IMR-90 (cell line): ENCODE results near the gene RERE. TPM values are rescaled to one million over a fixed set of nuclear protein-coding genes. Genes with fewer than 3 reads are reported as not detected.

Experiments
- ATAC-seq: fragments of 200-7000 bp; cut with Tn5 transposase; 2 replicates; pipeline ENCODE4 v1.9.1; 2020; ENCODE audit warnings: low read depth, mild to moderate bottlenecking, moderate library complexity
- BruUV-seq: library from RNA; stranded (reverse); fragments of 400-500 nt; replicated peaks from 2 replicates; lab custom pipeline; 2021; lab: Mats Ljungman, UMichigan
- CTCF ChIA-PET: fragments of 300-600 bp; formaldehyde crosslinking; extraction: SDS; loops from one replicate; lab custom pipeline; 2021; ENCODE audit warnings: antibody characterized with exemption; lab: Yijun Ruan, JAX
- POLR2A ChIA-PET: fragments of 300-600 bp; sonication (Branson Sonifier 250); formaldehyde crosslinking; loops from one replicate; lab custom pipeline; 2022; ENCODE audit warnings: antibody characterized with exemption; ENCODE audit not compliant: unreplicated experiment; lab: Charles Lee
- DNase-seq: peaks from one replicate; pipeline ENCODE4 v3.0.0; 2013
- H2AFZ ChIP-seq: replicated peaks from 2 replicates; pipeline ENCODE3; 2013; ENCODE audit warnings: low read length, mild to moderate bottlenecking; ENCODE audit not compliant: poor library complexity
- H2AK5ac ChIP-seq: 2 replicates; pipeline ENCODE4 v1.6.1; 2013; ENCODE audit warnings: low read depth, low read length, inconsistent platforms
- H2AK9ac ChIP-seq: replicated peaks from 2 replicates; pipeline ENCODE3; 2013; ENCODE audit warnings: mild to moderate bottlenecking, low read depth, low read length, moderate library complexity; ENCODE audit not compliant: poor library complexity
- H2BK120ac ChIP-seq: 2 replicates; pipeline ENCODE4 v1.6.1; 2013; ENCODE audit warnings: low read depth, low read length, inconsistent platforms
- H2BK15ac ChIP-seq: 3 replicates; pipeline ENCODE4 v1.6.1; 2013; ENCODE audit warnings: low read depth, low read length, inconsistent platforms
- H2BK20ac ChIP-seq: 2 replicates; pipeline ENCODE4 v1.6.1; 2013; ENCODE audit warnings: low read depth, mild to moderate bottlenecking, inconsistent platforms, low read length, moderate library complexity
- H2BK5ac ChIP-seq: 2 replicates; pipeline ENCODE4 v1.6.1; 2013; ENCODE audit warnings: mild to moderate bottlenecking, low read depth, low read length, inconsistent platforms; ENCODE audit not compliant: poor library complexity, severe bottlenecking
- H3K14ac ChIP-seq: replicated peaks from 2 replicates; pipeline ENCODE4 v1.6.1; 2013; ENCODE audit warnings: low read depth, low read length, inconsistent platforms
- H3K18ac ChIP-seq: 2 replicates; pipeline ENCODE4 v1.6.1; 2013; ENCODE audit warnings: low read depth, low read length, control low read depth
- H3K23ac ChIP-seq: 2 replicates; pipeline ENCODE4 v1.6.1; 2013; ENCODE audit warnings: low read depth, low read length, inconsistent platforms
- H3K27ac ChIP-seq: 2 replicates; pipeline ENCODE4 v1.5.1; 2013; ENCODE audit warnings: mild to moderate bottlenecking, control low read depth, low read length; ENCODE audit not compliant: insufficient read depth
- H3K27me3 ChIP-seq: 2 replicates; pipeline ENCODE4 v1.6.1; 2013; ENCODE audit warnings: low read length; ENCODE audit not compliant: control insufficient read depth, insufficient read depth
- H3K36me3 ChIP-seq: 2 replicates; pipeline ENCODE4 v1.6.1; 2013; ENCODE audit warnings: low read length, mixed read lengths; ENCODE audit not compliant: control insufficient read depth, insufficient read depth
- H3K4ac ChIP-seq: 2 replicates; pipeline ENCODE4 v1.6.1; 2013; ENCODE audit warnings: low read depth, low read length, inconsistent platforms
- H3K4me1 ChIP-seq: 2 replicates; pipeline ENCODE4 v1.6.1; 2013; ENCODE audit warnings: low read length, mixed read lengths; ENCODE audit not compliant: control insufficient read depth, insufficient read depth
- H3K4me2 ChIP-seq: 2 replicates; pipeline ENCODE4 v1.6.1; 2013; ENCODE audit warnings: low read depth, mild to moderate bottlenecking, control low read depth, low read length, moderate library complexity
- H3K4me3 ChIP-seq: 2 replicates; pipeline ENCODE4 v1.5.1; 2013; ENCODE audit warnings: low read depth, mild to moderate bottlenecking, control low read depth, low read length, moderate library complexity; ENCODE audit not compliant: insufficient read depth
- H3K56ac ChIP-seq: 2 replicates; pipeline ENCODE4 v1.6.1; 2013; ENCODE audit warnings: low read length, inconsistent platforms; ENCODE audit not compliant: insufficient read depth; ENCODE audit errors: extremely low read depth
- H3K79me1 ChIP-seq, 2 experiments: 2 replicates each; pipeline ENCODE4 v1.6.1; 2013; ENCODE audit warnings: low read length in 2 of 2, inconsistent platforms in 1 of 2, low read depth in 1 of 2
- H3K9ac ChIP-seq: 2 replicates; pipeline ENCODE4 v1.6.1; 2013; ENCODE audit warnings: low read depth, low read length, control low read depth
- H3K9me1 ChIP-seq: 2 replicates; pipeline ENCODE4 v1.6.1; 2013; ENCODE audit warnings: low read length, inconsistent platforms; ENCODE audit not compliant: insufficient read depth
- H3K9me3 ChIP-seq: 2 replicates; pipeline ENCODE4 v1.6.1; 2013; ENCODE audit warnings: low read length; ENCODE audit not compliant: control insufficient read depth, insufficient read depth
- H4K20me1 ChIP-seq: 2 replicates; pipeline ENCODE4 v1.6.1; 2013; ENCODE audit warnings: low read length, inconsistent platforms; ENCODE audit not compliant: insufficient read depth
- H4K5ac ChIP-seq: 2 replicates; pipeline ENCODE4 v1.6.1; 2013; ENCODE audit warnings: mild to moderate bottlenecking, low read depth, low read length, control low read depth
- H4K8ac ChIP-seq, 2 experiments: 2 replicates each; pipeline ENCODE4 v1.6.1; 2013; ENCODE audit warnings: low read depth in 2 of 2, low read length in 2 of 2, control low read depth in 1 of 2, inconsistent platforms in 1 of 2
- H4K91ac ChIP-seq: 2 replicates; pipeline ENCODE4 v1.6.1; 2013; ENCODE audit warnings: low read depth, low read length, inconsistent platforms; ENCODE audit not compliant: insufficient read depth
- BHLHE40 ChIP-seq: fragments of 150-350 bp; IDR thresholded peaks from 2 replicates; pipeline ENCODE4 v1.6.1; 2016; ENCODE audit warnings: mild to moderate bottlenecking, low read depth, low read length
- CEBPB ChIP-seq: IDR thresholded peaks from 2 replicates; pipeline ENCODE4 v1.6.1; 2012; ENCODE audit warnings: low read depth, low read length, improper control_type of control experiment
- CHD1 ChIP-seq: IDR thresholded peaks from 2 replicates; pipeline ENCODE4 v1.6.1; 2012; ENCODE audit warnings: low read depth, low read length, improper control_type of control experiment
- CTCF ChIP-seq: conservative IDR thresholded peaks from 2 replicates; pipeline ENCODE4 v1.5.1; 2012; ENCODE audit warnings: mild to moderate bottlenecking, low read depth, low read length, improper control_type of control experiment
- FOS ChIP-seq: fragments of 150-350 bp; IDR thresholded peaks from 2 replicates; pipeline ENCODE4 v1.6.1; 2016; ENCODE audit warnings: low read depth, low read length
- MAFK ChIP-seq: IDR thresholded peaks from 2 replicates; pipeline ENCODE4 v1.6.1; 2012; ENCODE audit warnings: low read depth, low read length, improper control_type of control experiment
- MAZ ChIP-seq: IDR thresholded peaks from 2 replicates; pipeline ENCODE4 v1.6.1; 2012; ENCODE audit warnings: low read depth, mild to moderate bottlenecking, low read length, improper control_type of control experiment, moderate library complexity, borderline replicate concordance
- NFE2L2 ChIP-seq: fragments of 150-350 bp; IDR thresholded peaks from 2 replicates; pipeline ENCODE4 v1.6.1; 2016; ENCODE audit warnings: low read depth, mild to moderate bottlenecking, low read length
- POLR2A ChIP-seq: IDR thresholded peaks from 2 replicates; pipeline ENCODE4 v1.6.1; 2012; ENCODE audit warnings: mild to moderate bottlenecking, low read depth, low read length
- RAD21 ChIP-seq: IDR thresholded peaks from 2 replicates; pipeline ENCODE4 v1.6.1; 2012; ENCODE audit warnings: low read length, improper control_type of control experiment
- RCOR1 ChIP-seq: IDR thresholded peaks from 2 replicates; pipeline ENCODE4 v1.6.1; 2012; ENCODE audit warnings: mild to moderate bottlenecking, low read length, improper control_type of control experiment; ENCODE audit not compliant: insufficient replicate concordance
- RFX5 ChIP-seq: IDR thresholded peaks from 2 replicates; pipeline ENCODE4 v1.8.0; 2012; ENCODE audit warnings: low read depth, mild to moderate bottlenecking, low read length, moderate library complexity
- SMC3 ChIP-seq: fragments of 150-350 bp; IDR thresholded peaks from 2 replicates; pipeline ENCODE4 v1.6.1; 2016; ENCODE audit warnings: low read depth, mild to moderate bottlenecking, antibody characterized with exemption, low read length, moderate library complexity
- WGBS, 2 experiments: methylation state at CpG; one replicate each; pipeline versions ENCODE4 v1.1.5 to v1.1.7; 2013; ENCODE audit warnings: missing lambda C conversion rate in 2 of 2; ENCODE audit not compliant: insufficient read length in 1 of 2; ENCODE audit errors: extremely low coverage in 2 of 2; 5-methylcytosine and 5-hydroxymethylcytosine counted together
- dilution Hi-C: fragments of 300-500 bp; cut with HindIII; formaldehyde crosslinking; loops from one replicate; pipeline ENCODE4 v1.14.3; 2018; ENCODE audit warnings: low sequenced_read_pairs; ENCODE audit not compliant: unreplicated experiment
- in situ Hi-C: fragments of 300-500 bp; cut with MboI; formaldehyde crosslinking; loops from 3 replicates; pipeline ENCODE4 v1.14.3; 2019; ENCODE audit warnings: low sequenced_read_pairs, inconsistent platforms, mixed read lengths
- intact Hi-C: fragments of 100-400 bp; cut with micrococcal nuclease; formaldehyde crosslinking; loops from 2 replicates; pipeline ENCODE4 v1.10.0; 2022
- polyA plus RNA-seq, 3 experiments: library from polyadenylated mRNA; depleted of rRNA; stranded (reverse); fragments of >200 nt; gene quantifications; 2 replicates each; pipeline ENCODE4 v1.2.3, GENCODE V29; 2012; ENCODE audit warnings: low replicate concordance in 1 of 3
- total RNA-seq: library from RNA; depleted of rRNA; stranded (reverse); fragments of >200 nt; gene quantifications from 2 replicates; pipeline ENCODE4 v1.2.3, GENCODE V29; 2012
- TF ChIP-seq, protein P1 (sequence below): fragments of 150-350 bp; IDR thresholded peaks from 2 replicates; pipeline ENCODE4 v1.6.1; 2016; ENCODE audit warnings: low read depth, mild to moderate bottlenecking, low read length, moderate library complexity, borderline replicate concordance

Gene RERE
- total and polyA plus RNA-seq, 2 of the 4 experiments (the other 2 are of a cell fraction): 11.5 to 25.1 TPM

DNA sequence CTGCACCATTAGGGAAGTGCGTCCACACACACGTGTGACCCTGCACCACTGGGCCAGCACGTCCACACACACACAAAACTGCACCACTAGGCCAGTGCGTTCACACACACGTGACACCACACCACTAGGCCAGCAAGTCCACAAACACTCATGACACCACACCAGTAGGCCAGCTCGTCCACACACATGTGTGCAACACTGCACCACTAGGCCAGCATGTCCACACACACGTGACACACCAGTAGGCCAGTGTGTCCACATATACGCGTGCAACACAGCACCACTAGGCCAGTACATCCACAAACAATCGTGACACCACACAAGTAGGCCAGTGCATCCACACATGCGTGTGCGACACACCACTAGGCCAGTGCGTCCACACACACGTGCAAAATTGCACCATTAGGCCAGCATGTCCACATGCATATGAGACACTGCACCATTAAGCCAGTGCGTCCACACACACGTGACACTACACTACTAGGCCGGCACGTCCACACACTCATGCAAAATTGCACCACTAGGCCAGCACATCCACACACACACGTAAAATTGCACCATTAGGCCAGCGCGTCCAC lies 264.5 kb downstream of the RERE start:
- Histone ChIP-seq H3K14ac (no peak overlapping the region), H3K9me1 (peaks cover 17% of the 10 kb centered on the region), H2BK20ac (no peak overlapping the region), H2AK9ac (peak overlapping the region; percentile 83), H3K4me2 (no peak overlapping the region), H3K79me1 (peaks cover 29 to 57% of the 10 kb centered on the region in 2 experiments), H3K56ac (no peak overlapping the region), H3K4me3 (no peak overlapping the region), H4K5ac (no peak overlapping the region), H3K9me3 (no peaks in the 10 kb centered on the region), H2BK5ac (no peak overlapping the region), H4K20me1 (peaks cover 9% of the 10 kb centered on the region), H3K36me3 (peaks cover 12% of the 10 kb centered on the region), H3K9ac (no peak overlapping the region), H4K91ac (no peak overlapping the region; the same call in 1 of the 2 replicates), H3K23ac (0 out of 2 replicates have a peak overlapping the region, but pooled peaks have one; percentile 44), H3K27ac (no peak overlapping the region), H3K4ac (peak overlapping the region; percentile 22; the same call in 1 of the 2 replicates), H2BK120ac (no peak overlapping the region), H4K8ac (0 out of 4 replicates have a peak overlapping the region, but pooled peaks of 1 of the 2 experiments have one; percentile 10), H3K18ac (no peak overlapping the region), H2BK15ac (no peak overlapping the region), H2AFZ (peak overlapping the region; percentile 27), H3K27me3 (no peaks in the 10 kb centered on the region), H2AK5ac (peak overlapping the region; percentile 54; the same call in 1 of the 2 replicates), H3K4me1 (peaks cover 10% of the 10 kb centered on the region)
- intact Hi-C loops: no loop called here
- dilution Hi-C loops: no loop called here
- no TSS peak for BruUV-seq
- ATAC-seq (no peak), DNase-seq (no peak)
- 82% methylated on average over 13 of the region's 21 CpGs; no CpG with 5 or more reads in 1 of the 2 experiments for WGBS, 2 experiments
- POLR2A ChIA-PET: no interaction called here
- TF ChIP-seq FOS: no peak
- no peak for TF ChIP-seq POLR2A
- TF ChIP-seq, protein P1, sequence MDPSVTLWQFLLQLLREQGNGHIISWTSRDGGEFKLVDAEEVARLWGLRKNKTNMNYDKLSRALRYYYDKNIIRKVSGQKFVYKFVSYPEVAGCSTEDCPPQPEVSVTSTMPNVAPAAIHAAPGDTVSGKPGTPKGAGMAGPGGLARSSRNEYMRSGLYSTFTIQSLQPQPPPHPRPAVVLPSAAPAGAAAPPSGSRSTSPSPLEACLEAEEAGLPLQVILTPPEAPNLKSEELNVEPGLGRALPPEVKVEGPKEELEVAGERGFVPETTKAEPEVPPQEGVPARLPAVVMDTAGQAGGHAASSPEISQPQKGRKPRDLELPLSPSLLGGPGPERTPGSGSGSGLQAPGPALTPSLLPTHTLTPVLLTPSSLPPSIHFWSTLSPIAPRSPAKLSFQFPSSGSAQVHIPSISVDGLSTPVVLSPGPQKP: no peak
- no peak for TF ChIP-seq RFX5
- TF ChIP-seq NFE2L2: no peak
- TF ChIP-seq RAD21: no peak
- TF ChIP-seq CEBPB: no peak
- no peak for TF ChIP-seq CHD1
- TF ChIP-seq RCOR1: no peak
- TF ChIP-seq MAFK: no peak
- no peak for TF ChIP-seq MAZ
- no peak for TF ChIP-seq CTCF
- no peak for TF ChIP-seq BHLHE40
- TF ChIP-seq SMC3: no peak
- in situ Hi-C loops: loop anchor here (25.0 kb wide), 1 partner anchor 566 kb away; no protein-coding TSS in a partner anchor
- CTCF ChIA-PET: interaction anchor here (0.6 to 1.1 kb wide), 2 partner anchors 153 to 174 kb away, joined by 4 to 5 read pairs; no protein-coding TSS in a partner anchor
